HepG2 (cell line): ENCODE measurements around the gene GPR25. TPM values are rescaled to one million over a fixed set of nuclear protein-coding genes. Genes with fewer than 3 reads are reported as not detected.

Source experiments
- ATAC-seq: fragments of 200-7000 bp; cut with Tn5 transposase; 3 replicates; pipeline ENCODE4 v1.9.1; 2020; ENCODE audit warnings: mild to moderate bottlenecking, moderate library complexity
- BruUV-seq: library from RNA; stranded (reverse); fragments of 400-500 nt; replicated peaks from 2 replicates; lab custom pipeline; 2021; lab: Mats Ljungman, UMichigan
- CTCF ChIA-PET: fragments of 300-600 bp; formaldehyde crosslinking; extraction: SDS; loops from one replicate; lab custom pipeline; 2021; ENCODE audit warnings: low total read pairs, inconsistent platforms, low intra/inter-chr PET ratio; lab: Yijun Ruan, JAX
- POLR2A ChIA-PET: fragments of 350-600 bp; sonication (Branson Sonifier 250); formaldehyde crosslinking; loops from one replicate; lab custom pipeline; 2020; ENCODE audit warnings: antibody characterized with exemption, inconsistent platforms; lab: Yijun Ruan, JAX
- DNase-seq: peaks from one replicate; pipeline ENCODE4 v3.0.0-alpha.2; 2015; ENCODE audit warnings: low spot score
- FAIRE-seq: peaks from 3 replicates; lab custom pipeline; 2011; peaks lifted over from hg19 to GRCh38; lab: Jason Lieb, UNC
- H2AFZ ChIP-seq: one replicate; pipeline ENCODE4 v1.6.1; 2011; ENCODE audit warnings: low read length, inconsistent platforms
- H3K27ac ChIP-seq: fragments of 300-600 bp; 3 replicates; pipeline ENCODE4 v1.8.0; 2011; ENCODE audit warnings: mixed run types, mild to moderate bottlenecking, mixed read lengths, low read length, inconsistent platforms; ENCODE audit not compliant: insufficient read depth; ENCODE audit errors: extremely low read length
- H3K27me3 ChIP-seq, 2 experiments: fragments of 200-600 bp in 1 of 2; 2 replicates in 1 of 2; 3 replicates in 1 of 2; pipeline versions ENCODE4 v1.6.0 to v1.8.0; 2011; ENCODE audit warnings: low read length in 2 of 2, mild to moderate bottlenecking in 2 of 2, moderate library complexity in 2 of 2, inconsistent platforms in 1 of 2; ENCODE audit not compliant: insufficient read depth in 2 of 2, control insufficient read depth in 1 of 2
- H3K36me3 ChIP-seq, 2 experiments: fragments of 200-600 bp in 1 of 2; replicated peaks in 1 of 2; 2 replicates in 1 of 2; 3 replicates in 1 of 2; pipeline versions ENCODE4 v1.5.1 to v1.8.0; 2011; ENCODE audit warnings: low read length in 2 of 2, inconsistent platforms in 1 of 2; ENCODE audit not compliant: insufficient read depth in 2 of 2, control insufficient read depth in 1 of 2
- H3K4me1 ChIP-seq: 2 replicates; pipeline ENCODE4 v1.5.1; 2012; ENCODE audit warnings: low read length, inconsistent platforms; ENCODE audit not compliant: insufficient read depth
- H3K4me2 ChIP-seq: 2 replicates; pipeline ENCODE4 v1.6.0; 2011; ENCODE audit warnings: low read depth, low read length, inconsistent platforms
- H3K4me3 ChIP-seq, 3 experiments: fragments of 200-600 bp in 1 of 3; sonication (generic), shearing (Covaris generic) in 1 of 3; replicated peaks in 1 of 3; 2 replicates each; pipeline ENCODE4 v1.5.1; 2011 to 2016; ENCODE audit warnings: low read length in 3 of 3, inconsistent platforms in 2 of 3, low read depth in 2 of 3, mild to moderate bottlenecking in 2 of 3, control low read depth in 1 of 3, mixed read lengths in 1 of 3; ENCODE audit not compliant: insufficient read depth in 1 of 3
- H3K79me2 ChIP-seq: one replicate; pipeline ENCODE4 v1.6.1; 2011; ENCODE audit warnings: low read length, inconsistent platforms; ENCODE audit not compliant: insufficient read depth
- H3K9ac ChIP-seq: 2 replicates; pipeline ENCODE4 v1.6.0; 2011; ENCODE audit warnings: mild to moderate bottlenecking, low read depth, low read length, inconsistent platforms; ENCODE audit not compliant: insufficient read depth
- H3K9me3 ChIP-seq: 2 replicates; pipeline ENCODE4 v1.5.1; 2012; ENCODE audit warnings: mild to moderate bottlenecking, low read length
- H4K20me1 ChIP-seq: 2 replicates; pipeline ENCODE4 v1.6.0; 2011; ENCODE audit warnings: inconsistent platforms, mild to moderate bottlenecking, low read length, moderate library complexity; ENCODE audit not compliant: insufficient read depth
- BCL6 ChIP-seq: IDR thresholded peaks from 2 replicates; pipeline ENCODE4 v1.6.1; 2016; ENCODE audit warnings: missing genetic modification reagents, missing compliant biosample characterization
- CREB1 ChIP-seq, 2 experiments: fragments of 450-650 bp in 1 of 2; IDR thresholded peaks; 2 replicates each; pipeline ENCODE4 v1.6.1; 2016 to 2017; ENCODE audit warnings: control low read depth in 1 of 2, mild to moderate bottlenecking in 1 of 2, missing compliant biosample characterization in 1 of 2, missing genetic modification characterization in 1 of 2
- FOXP1 ChIP-seq, 2 experiments: fragments of 450-650 bp in 1 of 2; IDR thresholded peaks; 2 replicates each; pipeline ENCODE4 v1.6.1; 2017 to 2018; ENCODE audit warnings: antibody characterized with exemption in 1 of 2
- MED1 ChIP-seq: sonication (generic); formaldehyde crosslinking; IDR thresholded peaks from 2 replicates; pipeline ENCODE4 v1.4.0; 2020; ENCODE audit warnings: missing genetic modification reagents
- NCOA2 ChIP-seq: sonication (generic); formaldehyde crosslinking; IDR thresholded peaks from 2 replicates; pipeline ENCODE4 v1.8.0; 2022; ENCODE audit warnings: inconsistent platforms
- NR2C2 ChIP-seq: sonication (generic); formaldehyde crosslinking; IDR thresholded peaks from 2 replicates; pipeline ENCODE4 v1.4.0; 2020; ENCODE audit warnings: missing genetic modification reagents, mild to moderate bottlenecking, moderate library complexity, borderline replicate concordance
- ZBTB4 ChIP-seq: sonication (generic); formaldehyde crosslinking; IDR thresholded peaks from 2 replicates; pipeline ENCODE4 v1.4.0; 2020; ENCODE audit warnings: missing genetic modification reagents, mild to moderate bottlenecking, borderline replicate concordance
- ZNF264 ChIP-seq: sonication (generic); formaldehyde crosslinking; IDR thresholded peaks from 2 replicates; pipeline ENCODE4 v1.4.0; 2020; ENCODE audit warnings: missing genetic modification reagents
- ZNF3 ChIP-seq: IDR thresholded peaks from 2 replicates; pipeline ENCODE4 v1.7.0; 2017; ENCODE audit warnings: inconsistent platforms
- ZNF335 ChIP-seq: sonication (generic); formaldehyde crosslinking; IDR thresholded peaks from 2 replicates; pipeline ENCODE4 v1.4.0; 2020; ENCODE audit warnings: missing genetic modification reagents
- ZNF609 ChIP-seq: sonication (generic); formaldehyde crosslinking; IDR thresholded peaks from 2 replicates; pipeline ENCODE4 v1.4.0; 2020; ENCODE audit warnings: mild to moderate bottlenecking, missing genetic modification reagents, borderline replicate concordance
- ZNF770 ChIP-seq: sonication (generic); formaldehyde crosslinking; IDR thresholded peaks from 2 replicates; pipeline ENCODE4 v1.5.0; 2020; ENCODE audit warnings: mild to moderate bottlenecking, missing genetic modification reagents
- ZNF891 ChIP-seq: sonication (generic); formaldehyde crosslinking; IDR thresholded peaks from 2 replicates; pipeline ENCODE4 v1.5.0; 2020; ENCODE audit warnings: mild to moderate bottlenecking, missing genetic modification reagents
- WGBS: methylation state at CpG from one replicate; pipeline ENCODE4 v1.1.6; 2017; ENCODE audit warnings: low lambda C conversion rate; 5-methylcytosine and 5-hydroxymethylcytosine counted together
- in situ Hi-C: cut with HindIII; loops from 2 replicates; pipeline ENCODE4 v1.10.0; 2017; ENCODE audit warnings: low pct_unique_long_range_greater_than_20kb; ENCODE audit not compliant: extremely low pct_ligation_motif_present
- intact Hi-C: fragments of 100-400 bp; cut with micrococcal nuclease; formaldehyde crosslinking; loops from one replicate; pipeline ENCODE4 v1.10.0; 2022; ENCODE audit not compliant: unreplicated experiment
- polyA plus RNA-seq, 8 experiments: library from polyadenylated mRNA; depleted of rRNA in 3 of 8; stranded (reverse) in 7 of 8; unstranded in 1 of 8; fragments of >200 nt; fragmentation: Illumina TruSeq in 4 of 8; extraction: Trizol in 4 of 8; gene quantifications; 2 replicates each; pipeline versions ENCODE4 v1.2.1 to v1.2.3, GENCODE V29; 2011 to 2016; ENCODE audit warnings: low read depth in 4 of 8, missing spikeins in 1 of 8, mixed read lengths in 1 of 8; ENCODE audit not compliant: insufficient read depth in 1 of 8
- total RNA-seq, 5 experiments: library from RNA; depleted of rRNA; stranded (reverse); fragments of >200 nt; fragmentation: Illumina TruSeq; extraction: Trizol; gene quantifications; 2 replicates each; pipeline ENCODE4 v1.2.3, GENCODE V29; 2016; ENCODE audit warnings: low read depth in 1 of 5

GPR25 gene
- total and polyA plus RNA-seq, 2 of the 13 experiments (the other 11 are each of a cell fraction or from before 2014, with no cell fraction given) = not detected

- H3K4me2 ChIP-seq = 0 out of 2 replicates have a peak overlapping the region, but pooled peaks have one; percentile 3
- ATAC-seq (peak; percentile 57), DNase-seq (peak; percentile 60), FAIRE-seq (peak; percentile 87)
- no peaks in the 10 kb centered on the region for H3K9me3 ChIP-seq
- ChIA-PET POLR2A (interaction anchor here (1.0 to 4.6 kb wide), 4 partner anchors 9 to 17 kb away, joined by 4 to 129 read pairs (median 20); partner anchors contain the start of gene INAVA), CTCF (no interaction called here)
- no peak overlapping the region for H3K9ac ChIP-seq
- in situ Hi-C loops (no loop called here), intact Hi-C loops (loop anchor here (1.0 kb wide), 1 partner anchor 10 kb away; no protein-coding TSS in a partner anchor)
- H3K4me1 ChIP-seq = peaks cover 52% of the 10 kb centered on the region
- 18% methylated on average over 4 of the region's 4 CpGs for WGBS
- no peaks in the 10 kb centered on the region for H3K79me2 ChIP-seq
- no peaks in the 10 kb centered on the region for H4K20me1 ChIP-seq
- H3K27me3 ChIP-seq = no peaks in the 10 kb centered on the region
- H2AFZ ChIP-seq = no peak overlapping the region
- no TSS peak for BruUV-seq
- H3K36me3 ChIP-seq = peaks cover 14 to 43% of the 10 kb centered on the region in 2 experiments; a peak in 4 of 5 replicates
- H3K27ac ChIP-seq = peak overlapping the region; percentile 34
- no peak overlapping the region for H3K4me3 ChIP-seq
- peak; percentile 25; the same call in 1 of the 2 replicates for TF ChIP-seq NCOA2 (CRISPR knock-in tag)
- 0 out of 2 replicates have a peak, but pooled peaks have one; percentile 39 for TF ChIP-seq FOXP1 (IDR thresholded peaks at IDR 0.05)
- TF ChIP-seq FOXP1 (CRISPR knock-in tag; IDR thresholded peaks at IDR 0.05) = peak; percentile 69; the same call in 1 of the 2 replicates
- TF ChIP-seq ZNF891 (CRISPR knock-in tag) = no peak
- TF ChIP-seq ZNF3 (CRISPR knock-in tag) = no peak
- no peak for TF ChIP-seq CREB1 (IDR thresholded peaks at IDR 0.05)
- TF ChIP-seq CREB1 (CRISPR knock-in tag; IDR thresholded peaks at IDR 0.05) = peak; percentile 45; the same call in 1 of the 2 replicates
- peak; percentile 58; the same call in 1 of the 2 replicates for TF ChIP-seq ZNF609 (CRISPR knock-in tag)
- 0 out of 2 replicates have a peak, but pooled peaks have one; percentile 11 for TF ChIP-seq ZNF770 (CRISPR knock-in tag)
- TF ChIP-seq NR2C2 (CRISPR knock-in tag) = peak; percentile 64
- TF ChIP-seq MED1 (CRISPR knock-in tag) = 0 out of 2 replicates have a peak, but pooled peaks have one; percentile 30
- peak; percentile 94 for TF ChIP-seq ZNF335 (CRISPR knock-in tag)
- TF ChIP-seq BCL6 (CRISPR knock-in tag) = peak; percentile 82
- 0 out of 2 replicates have a peak, but pooled peaks have one; percentile 23 for TF ChIP-seq ZNF264 (CRISPR knock-in tag)
- no peak for TF ChIP-seq ZBTB4 (CRISPR knock-in tag)
Measured at GRCh38 chr1:200905411-200906052, 32.8 kb downstream of the GPR25 start.
